SK-N-MC (cell line): Measurements from ENCODE around the gene NXF1.

Experiments used
- EZH2 ChIP-seq: fragments of 200-600 bp; sonication (generic); IDR thresholded peaks from one replicate; pipeline ENCODE4 v1.6.1; 2017; ENCODE audit warnings: antibody characterized with exemption
- FOXP2 ChIP-seq: optimal IDR thresholded peaks from 2 replicates; pipeline ENCODE3; 2011; ENCODE audit warnings: mild to moderate bottlenecking, moderate library complexity; ENCODE audit not compliant: insufficient read depth; ENCODE audit errors: extremely low read length, control extremely low read depth
- POLR2AphosphoS5 ChIP-seq: IDR thresholded peaks from 2 replicates; pipeline ENCODE4 v1.6.1; 2012; ENCODE audit warnings: mild to moderate bottlenecking, low read depth, low read length, borderline replicate concordance

DNA sequence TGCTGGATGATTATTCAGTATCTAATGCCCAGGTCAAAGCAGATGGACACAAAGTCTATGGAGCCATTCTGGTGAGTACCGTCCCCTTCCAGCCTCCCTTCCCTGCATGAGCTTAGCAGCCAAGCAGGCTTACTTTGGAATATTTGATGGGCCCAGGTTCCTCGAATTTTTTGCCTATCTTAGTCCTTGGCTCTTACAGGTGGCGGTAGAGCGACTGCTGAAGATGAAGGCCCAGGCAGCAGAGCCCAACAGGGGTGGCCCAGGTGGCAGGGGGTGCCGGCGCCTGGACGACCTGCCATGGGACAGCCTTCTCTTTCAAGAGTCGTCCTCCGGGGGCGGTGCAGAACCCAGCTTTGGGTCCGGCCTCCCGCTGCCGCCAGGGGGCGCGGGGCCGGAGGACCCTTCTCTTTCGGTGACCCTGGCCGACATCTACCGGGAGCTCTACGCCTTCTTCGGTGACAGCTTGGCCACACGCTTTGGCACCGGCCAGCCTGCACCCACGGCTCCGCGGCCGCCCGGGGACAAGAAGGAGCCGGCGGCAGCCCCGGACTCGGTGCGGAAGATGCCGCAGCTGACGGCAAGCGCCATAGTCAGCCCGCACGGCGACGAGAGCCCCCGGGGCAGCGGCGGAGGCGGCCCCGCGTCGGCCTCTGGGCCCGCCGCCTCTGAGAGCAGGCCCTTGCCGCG, 18.8 kb downstream of the NXF1 start:
- no peak for TF ChIP-seq POLR2AphosphoS5
- TF ChIP-seq EZH2, result no peak
- no peak for TF ChIP-seq FOXP2
